Measurements from ENCODE around the gene NELL2.

NELL2 gene

DNA sequence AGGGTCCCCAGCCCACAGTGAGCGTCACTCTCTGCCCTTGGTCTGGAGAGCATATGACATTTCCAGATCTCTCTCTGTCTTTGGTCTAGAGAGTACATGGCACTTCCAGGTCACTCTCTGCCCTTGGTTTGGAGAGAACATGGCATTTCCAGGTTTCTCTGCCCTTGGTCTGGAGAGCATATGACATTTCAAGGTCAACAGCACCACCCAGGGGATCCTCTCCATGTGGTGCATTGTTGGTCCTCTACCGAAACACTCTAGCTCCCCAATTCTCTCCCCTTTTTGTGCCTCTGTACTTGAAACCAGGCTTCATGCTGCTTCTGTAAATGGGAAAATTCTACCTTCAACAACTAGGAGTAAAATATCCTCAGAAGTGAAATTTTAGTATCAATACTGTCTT, 399.4 kb downstream of the NELL2 start:
- Histone ChIP-seq H3K27me3 (ENCODE audit: control insufficient read depth, insufficient read depth, low read length) (no peaks in the 10 kb centered on the region), H3K27ac (ENCODE audit: low read depth, low read length) (no peak overlapping the region), H3K36me3 (ENCODE audit: control insufficient read depth, insufficient read depth, low read length) (no peaks in the 10 kb centered on the region), H3K4me3 (ENCODE audit: low read depth, low read length) (no peak overlapping the region), H3K4me1 (ENCODE audit: control insufficient read depth, insufficient read depth, low read length) (no peaks in the 10 kb centered on the region), H3K9me3 (ENCODE audit: control insufficient read depth, insufficient read depth, low read length) (peaks cover 33% of the 10 kb centered on the region), H3K9ac (ENCODE audit: low read depth, low read length) (no peak overlapping the region)

DNA sequence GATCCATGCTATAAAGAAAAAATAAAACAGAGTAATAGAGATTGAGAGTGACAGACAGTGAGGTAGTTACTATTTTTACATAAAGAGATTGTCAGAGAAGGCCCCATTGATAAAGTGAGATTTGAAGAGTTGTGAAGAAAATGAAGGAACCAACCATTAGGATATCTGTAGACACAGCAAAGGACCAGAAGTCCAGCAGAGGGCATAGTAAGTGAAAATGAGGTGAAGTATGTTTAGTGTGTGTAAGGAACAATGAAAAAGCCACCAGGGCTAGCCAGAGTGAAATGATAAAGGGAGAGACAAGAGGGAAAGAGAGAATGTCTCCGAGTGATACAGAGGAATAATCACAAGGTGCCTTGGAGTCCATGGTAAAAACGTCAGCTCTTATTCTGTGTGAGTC, 411.0 kb downstream of the NELL2 start:
- Histone ChIP-seq H3K9me3 (ENCODE audit: control insufficient read depth, insufficient read depth, low read length) (no peaks in the 10 kb centered on the region), H3K27ac (ENCODE audit: low read depth, low read length) (no peak overlapping the region), H3K27me3 (ENCODE audit: control insufficient read depth, insufficient read depth, low read length) (no peaks in the 10 kb centered on the region)

DNA sequence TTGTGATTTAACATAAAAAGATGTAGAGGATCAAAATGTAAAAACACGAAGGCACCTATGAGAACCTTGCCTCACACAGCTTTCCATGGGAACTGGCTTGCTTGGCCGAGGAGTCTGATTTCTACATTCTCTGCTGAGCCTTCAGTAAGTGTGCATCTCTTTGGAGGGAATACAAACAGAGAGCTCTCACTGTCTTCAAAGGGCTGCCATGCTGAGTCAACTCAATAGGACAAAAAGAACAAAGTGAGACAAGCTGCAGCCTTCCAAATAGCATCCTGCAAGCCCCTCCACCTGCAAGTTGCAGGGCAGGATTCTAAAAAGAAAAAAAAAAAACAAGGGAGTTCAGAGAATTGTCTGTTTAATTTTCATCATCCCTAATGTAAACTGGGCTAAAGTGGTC, 411.9 kb downstream of the NELL2 start:
- no peaks in the 10 kb centered on the region for H3K9me3 ChIP-seq (ENCODE audit: control insufficient read depth, insufficient read depth, low read length)
- H3K4me1 ChIP-seq (ENCODE audit: control insufficient read depth, insufficient read depth, low read length), result peaks cover 5% of the 10 kb centered on the region; the same call in 1 of the 2 replicates
- no peaks in the 10 kb centered on the region for H3K36me3 ChIP-seq (ENCODE audit: control insufficient read depth, insufficient read depth, low read length)
- H3K9ac ChIP-seq (ENCODE audit: low read depth, low read length), result no peak overlapping the region
- H3K27me3 ChIP-seq (ENCODE audit: control insufficient read depth, insufficient read depth, low read length), result no peaks in the 10 kb centered on the region
- peak overlapping the region; percentile 67 for H3K27ac ChIP-seq (ENCODE audit: low read depth, low read length)
- no peak overlapping the region for H3K4me3 ChIP-seq (ENCODE audit: low read depth, low read length)

More for the DNA sequence above, 411.0 kb downstream of the NELL2 start:
- no peaks in the 10 kb centered on the region for H3K36me3 ChIP-seq (ENCODE audit: control insufficient read depth, insufficient read depth, low read length)
- H3K9ac ChIP-seq (ENCODE audit: low read depth, low read length), result no peak overlapping the region
- peaks cover 5% of the 10 kb centered on the region; the same call in 1 of the 2 replicates for H3K4me1 ChIP-seq (ENCODE audit: control insufficient read depth, insufficient read depth, low read length)
- H3K4me3 ChIP-seq (ENCODE audit: low read depth, low read length), result no peak overlapping the region

DNA sequence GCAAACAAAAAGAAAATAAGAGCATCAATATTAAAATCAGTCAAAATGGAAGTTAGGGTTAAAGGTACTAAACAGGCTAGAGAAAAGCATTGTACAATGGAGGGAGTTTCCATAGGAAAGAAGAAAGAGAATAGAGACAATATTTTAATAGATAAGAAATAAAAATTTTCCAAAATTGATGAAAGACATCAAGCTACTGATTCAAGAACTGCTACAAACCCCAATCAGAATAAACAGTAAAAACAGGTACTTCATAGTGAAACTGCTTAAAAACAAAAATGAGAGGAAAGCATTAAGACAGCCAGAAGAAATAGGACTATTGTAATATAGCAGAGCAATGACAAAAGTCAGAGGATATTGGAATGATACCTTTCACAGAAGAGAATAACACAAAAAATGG, 413.4 kb downstream of the NELL2 start:
- Histone ChIP-seq H3K27ac (ENCODE audit: low read depth, low read length) (no peak overlapping the region), H3K36me3 (ENCODE audit: control insufficient read depth, insufficient read depth, low read length) (no peaks in the 10 kb centered on the region), H3K4me1 (ENCODE audit: control insufficient read depth, insufficient read depth, low read length) (peaks cover 5% of the 10 kb centered on the region; the same call in 1 of the 2 replicates), H3K9me3 (ENCODE audit: control insufficient read depth, insufficient read depth, low read length) (no peaks in the 10 kb centered on the region), H3K27me3 (ENCODE audit: control insufficient read depth, insufficient read depth, low read length) (no peaks in the 10 kb centered on the region), H3K4me3 (ENCODE audit: low read depth, low read length) (no peak overlapping the region), H3K9ac (ENCODE audit: low read depth, low read length) (no peak overlapping the region)

DNA sequence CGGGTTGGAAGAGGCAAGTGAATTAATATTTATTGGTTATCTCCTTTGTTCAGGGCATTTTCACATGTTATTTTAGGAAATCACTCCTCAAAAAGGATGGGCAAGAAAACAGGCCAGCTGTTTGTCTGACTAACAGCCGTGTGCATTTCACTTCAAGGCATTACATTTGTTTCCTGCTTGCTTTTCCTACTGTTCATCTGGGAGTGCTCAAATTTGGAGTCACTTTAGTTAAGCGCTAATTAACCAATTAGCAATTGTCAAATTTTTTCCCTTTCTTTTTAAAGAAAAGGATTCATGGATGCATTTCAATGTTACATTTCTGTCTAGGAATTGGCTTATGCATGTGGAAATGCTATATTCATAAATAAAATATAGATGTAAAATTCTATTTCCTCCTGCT, 415.9 kb downstream of the NELL2 start:
- H3K36me3 ChIP-seq (ENCODE audit: control insufficient read depth, insufficient read depth, low read length), result no peaks in the 10 kb centered on the region

DNA sequence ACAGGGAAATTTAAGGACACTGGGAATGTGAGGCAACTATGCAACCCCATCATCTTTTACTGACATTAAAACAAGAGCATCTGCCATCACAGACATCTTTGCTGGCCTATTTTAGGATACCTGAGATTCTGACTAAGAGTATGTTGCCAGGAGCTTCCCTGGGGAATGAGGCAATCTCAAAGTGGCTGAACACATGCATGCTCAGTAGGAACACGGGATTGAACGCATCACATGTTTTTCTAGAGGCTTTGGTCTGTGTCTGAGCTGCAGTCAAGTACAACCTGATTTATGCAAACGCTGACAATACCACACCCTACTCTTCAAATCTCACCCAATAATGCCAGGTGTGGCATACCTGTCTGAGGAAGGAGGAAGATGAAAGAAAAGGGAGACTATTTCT, 416.5 kb downstream of the NELL2 start:
- Histone ChIP-seq H3K4me1 (ENCODE audit: control insufficient read depth, insufficient read depth, low read length) (peaks cover 9% of the 10 kb centered on the region), H3K27ac (ENCODE audit: low read depth, low read length) (no peak overlapping the region), H3K9me3 (ENCODE audit: control insufficient read depth, insufficient read depth, low read length) (no peaks in the 10 kb centered on the region), H3K27me3 (ENCODE audit: control insufficient read depth, insufficient read depth, low read length) (no peaks in the 10 kb centered on the region), H3K9ac (ENCODE audit: low read depth, low read length) (no peak overlapping the region), H3K36me3 (ENCODE audit: control insufficient read depth, insufficient read depth, low read length) (no peaks in the 10 kb centered on the region), H3K4me3 (ENCODE audit: low read depth, low read length) (no peak overlapping the region)

More for the DNA sequence above, 415.9 kb downstream of the NELL2 start:
- H3K27ac ChIP-seq (ENCODE audit: low read depth, low read length), result no peak overlapping the region
- peaks cover 9% of the 10 kb centered on the region for H3K4me1 ChIP-seq (ENCODE audit: control insufficient read depth, insufficient read depth, low read length)
- H3K9ac ChIP-seq (ENCODE audit: low read depth, low read length), result no peak overlapping the region
- no peak overlapping the region for H3K4me3 ChIP-seq (ENCODE audit: low read depth, low read length)
- H3K27me3 ChIP-seq (ENCODE audit: control insufficient read depth, insufficient read depth, low read length), result no peaks in the 10 kb centered on the region
- no peaks in the 10 kb centered on the region for H3K9me3 ChIP-seq (ENCODE audit: control insufficient read depth, insufficient read depth, low read length)
